Cerebellar nuclear complex (tissue), 1 donor: ENCODE results near the gene RPH3AL.
"Not testable (repeated sequence)": the region's sequence is repeated elsewhere in the genome, so short reads cannot be mapped to it uniquely, and the experiment has no call there.

ENCODE experiments used
- DNase-seq, 2 experiments: peaks; one replicate each; lab custom pipeline; 2025; lab: John Stamatoyannopoulos, UW

RPH3AL gene

DNA sequence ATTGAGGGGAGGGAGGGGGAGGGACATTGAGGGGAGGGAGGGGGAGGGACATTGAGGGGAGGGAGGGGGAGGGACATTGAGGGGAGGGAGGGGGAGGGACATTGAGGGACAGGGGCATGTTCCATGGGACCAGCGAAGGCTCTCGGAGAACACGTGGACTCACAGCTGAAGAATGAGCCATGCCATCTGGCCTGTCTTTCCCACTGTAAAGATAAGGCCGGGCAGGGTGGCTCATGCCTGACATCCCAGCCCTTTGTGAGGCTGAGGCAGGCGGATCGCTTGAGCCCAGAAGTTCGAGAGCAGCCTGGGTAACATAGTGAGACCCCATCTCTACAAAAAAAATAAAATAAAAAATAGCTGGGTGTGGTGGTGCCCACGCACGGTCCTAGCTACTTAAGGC lies 32.5 kb downstream of the RPH3AL start:
- no peak for DNase-seq

DNA sequence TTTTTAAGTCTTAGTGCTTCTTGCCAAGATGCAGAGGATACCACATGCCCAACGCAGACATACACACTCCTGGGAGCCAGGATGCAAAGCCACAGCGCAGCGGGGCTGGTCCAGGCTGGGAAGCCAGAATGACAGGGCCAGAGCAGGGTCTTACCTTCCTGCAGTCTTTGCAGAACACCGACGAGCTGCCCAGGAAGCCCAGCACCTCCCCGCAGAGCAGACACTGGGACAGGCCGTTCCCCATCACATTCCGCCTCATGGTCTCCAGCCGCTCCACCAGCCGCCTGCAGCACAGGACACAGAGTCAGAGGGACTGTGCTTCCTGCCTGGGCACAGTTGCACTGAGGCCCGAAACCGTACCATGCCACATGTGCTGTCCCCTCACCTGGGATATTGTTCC lies 33.3 kb downstream of the RPH3AL start:
- DNase-seq = no peak

DNA sequence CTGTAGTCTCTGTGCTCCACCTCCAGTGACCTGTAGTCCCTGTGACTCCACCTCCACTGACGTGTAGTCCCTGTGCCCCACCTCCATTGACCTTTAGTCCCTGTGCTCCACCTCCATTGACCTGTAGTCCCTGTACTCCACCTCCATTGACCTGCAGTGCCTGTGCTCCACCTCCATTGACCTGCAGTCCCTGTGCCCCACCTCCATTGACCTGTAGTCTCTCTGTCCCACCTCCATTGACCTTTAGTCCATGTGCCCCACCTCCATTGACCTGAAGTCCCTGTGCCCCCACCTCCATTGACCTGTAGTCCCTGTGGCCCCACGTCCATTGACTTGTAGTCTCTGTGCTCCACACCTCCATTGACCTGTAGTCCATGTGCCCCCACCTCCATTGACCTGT lies 35.5 kb downstream of the RPH3AL start:
- not testable (repeated sequence) for DNase-seq

DNA sequence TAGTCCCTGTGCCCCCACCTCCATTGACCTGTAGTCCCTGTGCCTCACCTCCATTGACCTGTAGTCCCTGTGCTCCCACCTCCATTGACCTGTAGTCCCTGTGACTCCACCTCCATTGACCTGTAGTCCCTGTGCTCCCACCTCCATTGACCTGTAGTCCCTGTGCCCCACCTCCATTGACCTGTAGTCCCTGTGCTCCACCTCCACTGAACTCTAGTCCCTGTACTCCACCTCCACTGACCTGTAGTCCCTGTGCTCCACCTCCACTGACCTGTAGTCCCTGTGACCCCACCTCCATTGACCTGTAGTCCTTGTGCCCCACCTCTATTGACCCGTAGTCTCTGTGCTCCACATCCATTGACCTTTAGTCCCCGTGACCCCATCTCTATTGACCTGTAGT lies 37.2 kb downstream of the RPH3AL start:
- DNase-seq = not testable (repeated sequence)

DNA sequence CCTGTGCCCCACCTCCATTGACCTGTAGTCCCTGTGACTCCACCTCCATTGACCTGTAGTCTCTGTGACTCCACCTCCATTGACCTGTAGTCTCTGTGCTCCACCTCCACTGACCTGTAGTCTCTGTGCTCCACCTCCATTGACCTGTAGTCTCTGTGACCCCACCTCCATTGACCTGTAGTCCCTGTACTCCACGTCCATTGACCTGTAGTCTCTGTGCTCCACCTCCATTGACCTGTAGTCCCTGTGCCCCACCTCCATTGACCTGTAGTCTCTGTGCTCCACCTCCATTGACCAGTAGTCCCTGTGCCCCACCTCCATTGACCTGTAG lies 38.0 kb downstream of the RPH3AL start:
- DNase-seq = not testable (repeated sequence)

DNA sequence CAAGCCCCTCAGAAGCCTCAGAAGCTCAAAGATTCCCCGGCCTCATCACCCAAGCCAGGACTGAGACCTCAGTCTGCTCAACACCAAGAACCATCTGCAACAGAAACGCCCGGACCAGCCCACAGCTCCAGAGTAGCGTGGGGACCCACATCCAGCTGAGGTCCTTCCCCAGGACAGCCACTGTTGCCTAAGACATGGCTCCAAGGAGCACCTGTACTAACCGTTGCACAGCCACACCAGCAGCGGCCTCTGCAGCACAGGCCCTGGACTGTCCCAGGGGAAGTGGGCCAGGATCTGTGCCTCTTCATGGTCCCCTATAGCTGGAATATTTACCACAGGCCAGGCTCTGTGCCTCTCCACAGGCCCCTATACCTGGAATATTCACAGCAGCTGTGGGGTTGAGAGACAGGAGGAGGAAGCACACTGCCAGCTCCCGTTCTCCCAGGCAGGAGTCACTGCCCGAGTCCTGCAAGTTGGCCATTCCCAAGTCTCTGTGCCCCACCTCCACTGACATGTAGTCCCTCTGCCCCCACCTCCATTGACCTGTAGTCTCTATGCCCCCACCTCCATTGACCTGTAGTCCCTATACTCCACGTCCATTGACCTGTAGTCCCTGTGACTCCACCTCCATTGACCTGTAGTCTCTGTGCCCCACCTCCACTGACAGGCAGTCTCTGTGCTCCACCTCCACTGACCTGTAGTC lies 38.5 kb downstream of the RPH3AL start:
- DNase-seq = no peak

DNA sequence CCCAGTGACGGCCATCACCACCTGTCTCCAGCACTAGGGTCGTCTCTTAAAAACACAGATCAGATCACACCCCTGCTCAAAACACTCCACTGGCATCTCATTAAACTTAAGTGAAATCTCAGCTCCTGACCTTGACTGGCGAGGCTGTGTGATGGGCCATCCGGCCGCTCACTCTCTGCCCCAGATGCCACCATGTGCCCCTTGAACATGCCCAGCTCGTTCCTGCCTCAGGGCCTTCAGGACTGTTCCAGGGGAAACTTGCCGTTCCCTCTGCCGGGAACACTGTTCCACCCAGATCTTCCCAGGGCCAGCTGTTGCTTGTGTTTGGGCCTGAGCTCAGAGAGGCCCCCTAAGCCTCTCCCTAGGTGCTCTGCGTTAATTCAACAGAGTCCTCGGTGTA lies 39.4 kb downstream of the RPH3AL start:
- no peak for DNase-seq

DNA sequence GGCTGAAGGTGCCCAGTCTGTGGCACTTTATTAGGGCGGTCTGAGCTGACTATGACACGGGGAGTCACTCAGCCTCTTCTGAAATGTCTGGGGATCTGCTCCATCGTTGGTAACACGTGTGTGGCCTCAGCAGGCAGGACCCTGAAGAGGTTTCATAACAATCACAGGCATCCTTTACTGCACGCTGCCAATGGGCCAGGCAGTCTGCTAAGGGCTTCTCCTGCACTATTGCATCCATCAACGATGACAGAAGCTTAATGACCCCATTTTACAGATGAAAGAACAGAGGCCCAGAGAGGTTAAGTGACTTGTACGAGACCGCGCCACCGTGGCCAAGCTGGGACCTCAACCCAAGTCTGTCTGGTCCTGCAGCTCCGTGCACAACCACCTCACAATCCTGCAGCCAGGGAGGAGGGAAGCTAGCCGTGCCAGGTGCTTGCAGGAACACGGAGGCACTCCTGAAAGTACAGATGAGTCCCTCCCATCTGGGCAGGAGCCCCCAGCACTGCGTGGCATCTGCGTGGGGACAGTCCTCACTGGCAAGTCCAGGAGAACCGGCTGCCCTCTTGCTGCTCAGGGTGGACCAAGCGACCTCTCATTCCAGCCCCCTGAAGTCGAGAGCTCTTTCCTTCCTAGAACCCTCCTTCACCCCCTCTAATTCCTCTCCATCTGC lies 40.0 kb downstream of the RPH3AL start:
- DNase-seq = no peak

DNA sequence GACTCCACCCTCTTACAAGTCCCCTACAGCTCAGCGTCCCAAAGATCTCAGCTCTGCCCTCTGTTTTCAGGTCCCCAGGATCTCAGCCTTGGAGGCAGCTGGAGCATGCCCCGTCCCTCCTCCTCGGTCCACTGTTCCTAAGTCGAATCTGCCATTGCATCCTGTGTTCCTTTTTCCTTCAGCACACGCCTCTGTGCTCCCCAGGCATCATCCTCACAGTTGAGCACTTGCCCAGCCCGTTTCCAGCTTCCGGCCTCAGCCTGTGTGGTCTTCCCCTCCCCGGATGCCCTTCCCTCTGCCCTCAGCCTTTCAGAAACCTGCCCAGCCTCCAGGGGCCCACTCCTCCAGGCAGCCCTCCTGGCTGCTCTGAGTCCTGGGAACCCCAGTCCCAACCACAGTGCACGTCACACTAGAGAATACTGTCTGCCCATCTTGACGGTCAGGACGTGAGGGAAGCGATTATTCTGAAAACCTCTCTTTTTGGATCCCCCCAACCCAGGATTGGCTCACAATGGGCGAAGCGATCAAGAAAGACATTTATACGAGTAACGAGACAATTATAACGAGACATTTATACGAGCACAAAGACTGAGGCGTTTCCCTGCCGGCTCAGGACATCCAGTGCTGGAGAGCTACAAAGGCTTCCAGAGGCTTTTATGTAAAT lies 41.4 kb downstream of the RPH3AL start:
- no peak for DNase-seq

DNA sequence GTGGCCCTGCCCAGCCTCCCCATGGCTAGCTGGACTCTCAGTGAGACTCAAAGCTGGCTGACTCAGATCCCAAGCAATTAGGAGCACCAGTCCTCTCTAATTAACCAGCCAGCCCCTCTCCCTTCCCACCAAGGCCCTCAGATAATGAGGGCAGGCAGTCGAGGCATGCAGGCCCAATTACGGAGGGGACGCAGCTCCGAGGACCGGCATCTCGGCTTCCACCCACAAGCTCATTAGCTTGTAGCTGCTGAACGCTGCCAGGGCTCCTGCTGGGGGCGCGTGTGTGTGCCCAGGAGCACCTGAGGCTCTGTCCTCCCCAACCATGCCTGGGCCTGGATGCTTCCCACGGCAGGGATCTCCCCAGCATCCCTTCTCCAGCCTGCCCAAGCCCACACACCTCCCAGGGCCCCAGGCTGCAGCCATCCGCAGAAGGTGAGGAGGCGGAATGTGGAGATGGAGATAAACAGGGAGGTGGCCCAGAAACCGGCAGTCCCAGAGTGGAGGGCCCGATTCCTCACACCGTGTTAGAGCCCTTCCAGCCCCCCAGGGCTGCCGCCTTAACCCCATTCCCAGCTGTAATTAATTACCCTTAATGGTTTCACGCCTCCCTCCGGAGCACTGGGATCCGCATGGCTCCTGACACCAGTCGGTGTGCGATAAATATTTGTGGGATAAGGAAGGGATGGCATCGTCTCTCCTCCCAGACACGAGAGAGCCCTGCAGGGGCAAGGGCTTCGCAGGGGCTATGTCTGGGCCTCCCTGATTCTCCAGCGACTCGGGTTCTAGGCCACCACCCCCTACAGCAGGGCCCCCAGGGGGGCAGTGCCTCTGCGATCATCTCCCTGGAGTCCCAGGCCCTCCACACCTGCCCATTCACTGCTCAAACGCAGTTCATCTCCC lies 42.2 kb downstream of the RPH3AL start:
- no peak for DNase-seq

DNA sequence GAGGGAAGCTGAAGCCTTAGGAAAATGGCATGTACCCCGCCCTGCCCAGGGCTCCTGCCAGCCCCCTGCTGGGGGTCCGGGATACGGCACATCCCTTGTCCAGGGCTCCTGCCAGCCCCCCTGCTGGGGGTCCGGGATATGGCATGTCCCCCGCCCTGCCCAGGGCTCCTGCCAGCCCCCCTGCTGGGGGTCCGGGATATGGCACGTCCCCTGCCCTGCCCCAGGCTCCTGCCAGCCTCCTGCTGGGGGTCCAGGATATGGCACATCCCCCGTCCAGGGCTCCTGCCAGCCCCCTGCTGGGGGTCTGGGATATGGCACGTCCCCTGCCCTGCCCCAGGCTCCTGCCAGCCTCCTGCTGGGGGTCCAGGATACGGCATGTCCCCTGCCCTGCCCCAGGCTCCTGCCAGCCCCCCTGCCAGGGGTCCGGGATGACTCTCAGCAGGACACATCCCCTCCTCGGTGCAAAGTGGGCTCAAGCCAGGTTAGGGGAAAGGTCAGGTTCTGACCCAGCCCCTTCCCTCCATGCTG lies 43.2 kb downstream of the RPH3AL start:
- DNase-seq = no peak

DNA sequence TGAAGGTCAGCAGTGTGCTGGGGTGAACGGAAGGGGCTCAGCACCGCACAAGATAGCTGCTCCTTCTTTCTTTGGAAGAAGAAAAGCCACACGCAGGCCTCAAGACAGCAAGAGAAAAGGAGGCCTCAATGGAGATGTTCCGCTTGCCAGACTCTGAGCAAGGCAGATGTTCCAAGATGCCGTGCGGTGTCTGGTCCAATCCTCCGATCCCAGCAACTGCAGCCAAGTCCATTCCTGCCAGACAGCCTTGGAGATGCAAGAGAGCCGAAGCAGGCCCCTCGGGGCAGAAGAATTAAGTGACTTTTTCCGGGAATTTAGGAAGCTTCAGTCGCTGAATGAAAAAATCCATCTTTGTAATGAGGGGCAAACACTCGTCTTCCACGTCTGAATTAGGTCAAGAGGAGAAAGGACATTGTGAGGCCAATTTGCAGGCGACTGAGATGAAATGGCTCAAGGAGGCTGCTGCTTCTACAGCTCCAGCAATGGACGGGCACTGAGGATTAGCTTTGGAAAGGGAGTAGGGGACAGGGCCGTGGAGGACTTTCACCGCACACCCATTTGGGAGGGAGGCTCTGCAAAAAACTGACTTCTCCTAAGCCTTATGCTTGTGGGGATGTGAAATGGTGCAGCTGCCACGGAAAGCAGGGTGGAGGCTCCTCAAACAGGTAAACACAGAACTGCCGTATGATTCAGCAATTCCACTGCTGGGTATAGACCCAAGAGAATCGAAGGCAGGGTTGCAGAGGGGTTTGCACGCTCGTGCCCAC lies 44.7 kb downstream of the RPH3AL start:
- DNase-seq = no peak

DNA sequence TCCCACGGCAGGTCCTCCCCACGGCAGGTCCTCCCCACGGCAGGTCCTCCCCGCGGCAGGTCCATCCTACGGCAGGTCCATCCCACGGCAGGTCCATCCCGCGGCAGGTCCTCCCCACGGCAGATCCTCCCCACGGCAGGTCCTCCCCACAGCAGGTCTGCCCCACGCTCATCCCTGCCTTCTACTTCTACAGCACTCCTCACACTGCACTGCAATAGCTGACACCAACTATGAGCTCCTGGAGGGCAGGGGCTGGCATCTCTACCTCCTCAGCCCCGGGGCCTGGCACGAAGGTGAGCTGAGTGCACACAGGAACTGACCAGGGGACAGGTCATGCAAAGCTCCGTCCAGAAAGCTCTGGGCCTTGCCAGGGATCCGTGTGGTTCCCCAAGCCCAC lies 45.3 kb downstream of the RPH3AL start:
- no peak for DNase-seq

DNA sequence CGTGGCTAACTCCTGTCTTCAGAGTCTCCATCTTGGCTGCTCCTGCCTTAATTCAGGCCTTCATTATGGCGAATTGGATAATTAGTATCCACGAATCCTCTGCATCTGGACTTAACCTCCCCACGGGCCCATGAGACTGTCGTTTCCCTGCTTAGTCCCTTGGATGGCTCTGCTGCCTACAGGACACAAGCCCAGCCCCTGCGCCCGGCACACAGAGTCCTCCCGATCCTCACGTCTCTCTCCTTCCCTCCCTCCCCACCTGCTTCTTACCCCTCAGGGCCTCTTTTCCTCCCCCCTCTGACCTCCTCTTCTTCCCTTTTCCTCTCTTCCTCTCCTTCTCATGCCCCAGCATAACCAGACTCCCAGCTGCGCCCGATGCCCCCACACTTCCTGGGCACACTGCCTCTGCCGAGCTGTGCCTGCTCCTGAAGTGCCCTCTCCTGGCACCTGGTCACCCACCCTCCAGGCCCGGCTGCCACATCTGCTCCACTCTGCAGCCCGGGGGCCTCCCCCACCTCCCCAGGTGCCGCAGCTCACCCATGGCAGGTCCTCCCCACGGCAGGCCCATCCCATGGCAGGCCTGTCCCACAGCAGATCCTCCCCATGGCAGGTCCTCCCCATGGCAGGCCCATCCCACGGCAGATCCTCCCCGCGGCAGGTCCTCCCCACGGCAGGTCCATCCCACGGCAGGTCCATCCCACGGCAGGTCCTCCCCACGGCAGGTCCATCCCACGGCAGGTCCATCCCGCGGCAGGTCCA lies 45.9 kb downstream of the RPH3AL start:
- DNase-seq = no peak

DNA sequence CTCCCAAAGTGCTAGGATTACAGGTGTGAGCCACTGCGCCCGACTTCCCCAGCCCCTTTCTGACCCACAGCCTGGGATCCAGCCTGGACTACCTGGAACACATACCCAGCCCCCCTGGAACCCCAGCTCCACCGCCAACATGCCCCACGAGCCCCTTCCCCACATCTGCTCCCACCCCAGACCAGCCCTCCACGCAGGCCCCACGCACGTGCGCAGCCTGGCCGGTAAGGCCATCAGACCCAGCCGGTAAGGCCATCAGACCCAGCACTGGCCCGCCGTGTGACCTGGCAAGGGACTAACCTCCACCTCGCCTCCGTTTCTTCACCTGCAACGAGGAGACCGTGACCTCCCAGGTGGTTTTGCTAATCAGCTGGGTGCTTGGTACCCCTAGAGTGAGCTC lies 46.5 kb downstream of the RPH3AL start:
- no peak for DNase-seq

DNA sequence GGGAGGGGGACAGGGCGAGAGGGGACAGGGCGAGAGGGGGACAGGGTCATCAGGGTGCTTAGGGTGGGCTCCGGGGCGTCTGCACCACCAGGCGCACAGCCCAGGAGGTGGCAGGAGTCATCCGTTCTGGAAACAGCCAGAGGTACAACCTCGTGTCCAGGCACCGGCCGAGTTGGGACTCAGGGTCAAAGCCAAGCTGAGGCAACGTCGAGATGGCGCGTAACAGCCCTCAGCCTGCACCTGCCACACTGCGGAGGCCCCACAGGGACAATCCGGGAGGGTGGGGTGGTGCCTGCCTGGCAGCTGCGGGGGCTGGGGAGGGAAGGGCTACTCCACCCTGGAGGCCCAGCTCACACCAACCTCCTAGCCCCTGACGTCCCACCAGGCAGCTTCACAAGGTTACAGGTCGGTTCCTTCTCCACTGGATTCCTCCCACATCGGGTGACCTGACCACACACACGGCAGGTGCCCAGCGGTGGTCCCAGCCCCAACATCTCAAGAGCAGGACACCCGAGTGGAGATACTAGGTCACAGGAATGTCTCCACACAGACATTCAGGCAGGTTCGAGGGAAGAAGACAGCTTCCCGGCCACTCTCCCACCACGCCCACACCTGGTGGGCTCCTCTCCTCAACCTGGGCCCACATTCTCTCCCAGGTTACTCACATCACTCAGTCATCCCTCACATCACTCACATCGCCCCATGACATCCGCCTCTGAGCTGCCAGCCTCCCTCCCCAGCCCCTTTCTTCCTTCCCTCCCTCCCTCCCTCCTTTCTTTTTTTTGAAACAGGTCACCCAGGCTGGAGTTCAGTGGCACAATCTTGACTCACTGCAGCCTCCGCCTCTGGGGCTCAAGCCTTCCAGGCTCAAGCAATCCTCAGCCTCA lies 47.3 kb downstream of the RPH3AL start:
- DNase-seq = no peak

DNA sequence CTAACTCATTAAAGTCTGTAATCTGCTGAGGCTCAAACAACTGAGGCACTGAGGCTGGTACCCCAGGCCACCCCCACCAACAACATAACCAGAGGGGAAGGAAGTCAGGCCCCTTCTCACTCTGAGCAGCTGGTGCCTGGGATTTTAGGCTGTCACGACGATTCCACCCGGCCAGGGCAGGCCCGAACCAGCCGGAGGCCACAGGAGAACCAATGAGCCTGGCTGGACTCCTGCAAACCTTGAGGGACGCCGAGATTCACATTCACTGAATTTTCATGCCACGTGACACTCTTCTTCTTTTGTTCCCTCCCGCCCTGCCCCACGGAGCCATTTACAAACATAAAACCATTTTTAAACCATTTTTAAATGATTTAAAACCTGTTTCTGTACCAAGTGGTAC lies 48.1 kb downstream of the RPH3AL start:
- DNase-seq = no peak

DNA sequence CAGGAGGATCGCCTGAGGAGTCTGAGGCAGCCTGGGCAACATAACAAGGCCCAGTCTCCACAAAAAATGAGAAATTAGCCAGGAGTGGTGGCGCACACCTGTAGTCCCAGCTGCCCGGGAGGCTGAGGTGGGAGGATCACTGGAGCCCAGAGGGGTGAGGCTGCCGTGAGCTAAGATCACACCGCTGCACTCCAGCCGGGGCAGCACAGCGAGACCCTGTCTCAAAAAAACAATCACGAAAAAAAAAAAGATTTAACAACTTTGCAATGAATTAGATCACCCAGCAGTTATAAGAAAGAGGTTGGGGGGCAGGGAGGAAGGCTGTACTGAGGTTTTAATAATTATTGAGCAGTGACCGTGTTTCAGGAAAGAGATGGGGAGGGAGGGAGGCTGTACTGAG lies 49.4 kb downstream of the RPH3AL start:
- no peak for DNase-seq

DNA sequence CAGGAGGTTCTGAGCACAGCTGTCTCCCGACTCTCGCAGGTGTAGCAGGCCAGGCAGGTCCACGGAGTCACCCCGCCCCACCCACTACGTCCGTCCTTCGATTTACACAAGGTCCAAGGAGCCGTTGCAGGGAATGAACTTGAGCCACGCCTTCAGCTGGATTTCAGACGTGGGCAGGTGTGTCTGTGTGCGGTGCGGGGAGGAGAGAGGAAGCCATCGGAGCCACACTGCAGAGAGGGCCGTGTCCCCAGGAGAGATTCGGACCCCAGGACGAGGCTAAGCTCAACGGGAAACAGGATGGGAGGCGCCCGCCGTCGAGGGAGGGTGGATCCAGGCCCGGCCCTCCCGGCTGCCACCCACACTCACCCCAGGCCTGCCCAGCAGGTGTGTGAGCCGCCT lies 50.3 kb downstream of the RPH3AL start:
- no peak for DNase-seq
